Measurements from ENCODE around the gene MTCL3.

MTCL3 gene

GRCh38 chr6:127483399-127484055, 35.6 kb downstream of the MTCL3 start:
- no peak for DNase-seq (ENCODE audit: low read depth)
- H3K4me3 ChIP-seq (ENCODE audit: low read depth, low read length), result no peak overlapping the region
- TF ChIP-seq, protein P1, sequence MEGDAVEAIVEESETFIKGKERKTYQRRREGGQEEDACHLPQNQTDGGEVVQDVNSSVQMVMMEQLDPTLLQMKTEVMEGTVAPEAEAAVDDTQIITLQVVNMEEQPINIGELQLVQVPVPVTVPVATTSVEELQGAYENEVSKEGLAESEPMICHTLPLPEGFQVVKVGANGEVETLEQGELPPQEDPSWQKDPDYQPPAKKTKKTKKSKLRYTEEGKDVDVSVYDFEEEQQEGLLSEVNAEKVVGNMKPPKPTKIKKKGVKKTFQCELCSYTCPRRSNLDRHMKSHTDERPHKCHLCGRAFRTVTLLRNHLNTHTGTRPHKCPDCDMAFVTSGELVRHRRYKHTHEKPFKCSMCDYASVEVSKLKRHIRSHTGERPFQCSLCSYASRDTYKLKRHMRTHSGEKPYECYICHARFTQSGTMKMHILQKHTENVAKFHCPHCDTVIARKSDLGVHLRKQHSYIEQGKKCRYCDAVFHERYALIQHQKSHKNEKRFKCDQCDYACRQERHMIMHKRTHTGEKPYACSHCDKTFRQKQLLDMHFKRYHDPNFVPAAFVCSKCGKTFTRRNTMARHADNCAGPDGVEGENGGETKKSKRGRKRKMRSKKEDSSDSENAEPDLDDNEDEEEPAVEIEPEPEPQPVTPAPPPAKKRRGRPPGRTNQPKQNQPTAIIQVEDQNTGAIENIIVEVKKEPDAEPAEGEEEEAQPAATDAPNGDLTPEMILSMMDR (IDR thresholded peaks at IDR 0.05; ENCODE audit: insufficient read depth, low read length, severe bottlenecking), result no peak
- H3K27me3 ChIP-seq (ENCODE audit: control insufficient read depth, insufficient read depth, low read length), result no peaks in the 10 kb centered on the region
- H3K36me3 ChIP-seq (ENCODE audit: control insufficient read depth, insufficient read depth, low read length), result no peaks in the 10 kb centered on the region
- no peak for FAIRE-seq

GRCh38 chr6:127482325-127482724, 36.8 kb downstream of the MTCL3 start:
- no peaks in the 10 kb centered on the region for H3K27me3 ChIP-seq (ENCODE audit: control insufficient read depth, insufficient read depth, low read length)
- H3K36me3 ChIP-seq (ENCODE audit: control insufficient read depth, insufficient read depth, low read length), result no peaks in the 10 kb centered on the region
- TF ChIP-seq, protein P1 (IDR thresholded peaks at IDR 0.05; ENCODE audit: insufficient read depth, low read length, severe bottlenecking), result no peak
- FAIRE-seq, result no peak
- no peak for DNase-seq (ENCODE audit: low read depth)
- no peak overlapping the region for H3K4me3 ChIP-seq (ENCODE audit: low read depth, low read length)

GRCh38 chr6:127481628-127482027, 37.5 kb downstream of the MTCL3 start:
- no peaks in the 10 kb centered on the region for H3K36me3 ChIP-seq (ENCODE audit: control insufficient read depth, insufficient read depth, low read length)
- no peak overlapping the region for H3K4me3 ChIP-seq (ENCODE audit: low read depth, low read length)
- FAIRE-seq (no peak), DNase-seq (ENCODE audit: low read depth) (peak; percentile 79)
- H3K27me3 ChIP-seq (ENCODE audit: control insufficient read depth, insufficient read depth, low read length), result no peaks in the 10 kb centered on the region
- TF ChIP-seq, protein P1 (IDR thresholded peaks at IDR 0.05; ENCODE audit: insufficient read depth, low read length, severe bottlenecking), result no peak

DNA sequence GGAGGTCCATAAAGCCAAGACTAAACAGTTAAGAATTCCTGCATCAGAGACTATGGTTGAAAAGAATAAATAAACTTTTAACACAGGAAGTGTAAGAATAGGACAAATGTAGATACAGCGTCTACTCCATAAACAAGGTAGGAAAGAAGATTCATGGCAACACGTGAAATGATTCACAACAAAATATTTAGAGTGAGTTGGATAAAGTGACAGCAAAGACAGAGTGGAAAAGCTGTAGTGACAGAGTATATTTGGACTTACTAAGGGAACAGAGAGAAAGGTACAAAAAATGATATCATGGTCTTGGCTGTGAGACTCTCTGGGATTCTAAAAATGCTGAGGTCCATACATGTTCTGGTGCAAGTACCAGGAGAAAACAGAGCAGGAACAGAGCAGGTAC, 38.0 kb downstream of the MTCL3 start:
- no peak overlapping the region for H3K4me3 ChIP-seq (ENCODE audit: low read depth, low read length)
- no peak for FAIRE-seq
- H3K27me3 ChIP-seq (ENCODE audit: control insufficient read depth, insufficient read depth, low read length), result no peaks in the 10 kb centered on the region
- H3K36me3 ChIP-seq (ENCODE audit: control insufficient read depth, insufficient read depth, low read length), result no peaks in the 10 kb centered on the region
- TF ChIP-seq, protein P1 (IDR thresholded peaks at IDR 0.05; ENCODE audit: insufficient read depth, low read length, severe bottlenecking), result no peak
- no peak for DNase-seq (ENCODE audit: low read depth)

GRCh38 chr6:127477658-127478057, 41.5 kb downstream of the MTCL3 start:
- H3K27me3 ChIP-seq (ENCODE audit: control insufficient read depth, insufficient read depth, low read length), result no peaks in the 10 kb centered on the region
- DNase-seq (ENCODE audit: low read depth), result no peak

More at GRCh38 chr6:127477658-127478057, 41.5 kb downstream of the MTCL3 start:
- H3K4me3 ChIP-seq (ENCODE audit: low read depth, low read length), result no peak overlapping the region
- FAIRE-seq, result no peak
- H3K36me3 ChIP-seq (ENCODE audit: control insufficient read depth, insufficient read depth, low read length), result no peaks in the 10 kb centered on the region
- TF ChIP-seq, protein P1 (IDR thresholded peaks at IDR 0.05; ENCODE audit: insufficient read depth, low read length, severe bottlenecking), result no peak
